Stimulated activated CD8-positive, alpha-beta memory T cell treated with anti-CD3 and anti-CD28 coated beads, Interleukin-15, amount 100 ng/mL, for 1 hour (primary cell): ENCODE data around the gene CDH12.
"Not testable (repeated sequence)": the region's sequence is repeated elsewhere in the genome, so short reads cannot be mapped to it uniquely, and the experiment has no call there.

Experiments used
- DNase-seq: peaks from one replicate; pipeline ENCODE4 v3.0.0-alpha.2; 2020; ENCODE audit warnings: low read depth

CDH12 gene

DNA sequence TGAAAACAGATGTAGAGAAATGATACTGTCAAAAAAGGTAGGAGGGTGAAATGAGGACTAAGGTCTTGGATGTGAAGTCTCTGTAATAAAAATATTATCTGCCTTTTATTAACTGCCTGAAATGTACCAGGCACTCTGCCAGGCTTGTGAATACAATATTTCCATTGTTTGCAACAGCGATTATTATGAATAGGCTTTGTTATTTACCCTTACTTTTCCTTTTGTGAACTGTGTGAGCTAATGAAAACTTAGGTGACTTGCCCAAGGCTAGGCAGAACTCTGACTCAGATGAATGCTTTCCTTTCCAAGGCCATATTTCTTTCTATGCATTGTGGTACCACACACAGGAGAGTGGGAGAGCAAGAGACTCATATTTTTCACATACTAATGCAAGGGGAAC lies 204.1 kb downstream of the CDH12 start:
- DNase-seq, result no peak

DNA sequence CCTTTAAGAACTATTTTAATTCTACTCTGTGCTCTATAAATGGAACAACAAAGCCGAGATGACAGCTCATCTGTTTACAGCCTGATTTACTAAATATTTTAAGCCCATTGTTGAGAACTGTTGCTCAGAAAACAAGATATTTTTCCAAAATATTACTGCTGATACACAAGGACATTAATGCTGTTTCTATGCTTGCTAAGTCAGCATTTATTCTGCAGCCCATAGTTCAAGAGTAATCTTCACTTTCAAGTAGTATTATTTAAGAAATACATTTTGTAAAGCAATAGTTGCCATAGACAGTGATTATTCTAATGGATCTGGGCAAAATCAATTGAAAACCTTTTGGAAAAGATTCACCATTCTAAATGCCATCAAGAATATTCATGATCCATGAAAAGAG lies 208.3 kb downstream of the CDH12 start:
- DNase-seq, result no peak

DNA sequence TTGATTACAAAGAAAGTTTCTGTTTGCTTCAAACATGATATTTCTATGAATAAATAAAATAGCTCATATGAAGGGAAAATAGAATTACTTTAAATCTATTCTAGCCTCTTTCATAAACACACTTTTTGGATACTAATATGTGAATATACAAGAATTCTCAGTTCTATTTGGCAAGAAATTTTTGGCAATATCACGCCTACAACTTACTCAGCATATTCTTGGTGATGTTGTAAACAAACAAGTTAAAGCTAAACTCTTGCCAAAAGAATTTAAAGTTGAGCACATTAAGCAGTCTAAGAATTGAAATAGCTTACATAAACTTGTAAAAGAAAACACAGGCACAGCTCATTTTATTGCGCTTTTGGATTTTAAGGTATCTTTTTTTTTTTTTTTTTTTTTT lies 209.8 kb downstream of the CDH12 start:
- DNase-seq, result no peak

GRCh38 chr5:22631683-22632082 lies 221.5 kb downstream of the CDH12 start:
- DNase-seq, result no peak

GRCh38 chr5:22627029-22627428 lies 226.1 kb downstream of the CDH12 start:
- no peak for DNase-seq

GRCh38 chr5:22625451-22625850 lies 227.7 kb downstream of the CDH12 start:
- DNase-seq, result no peak

DNA sequence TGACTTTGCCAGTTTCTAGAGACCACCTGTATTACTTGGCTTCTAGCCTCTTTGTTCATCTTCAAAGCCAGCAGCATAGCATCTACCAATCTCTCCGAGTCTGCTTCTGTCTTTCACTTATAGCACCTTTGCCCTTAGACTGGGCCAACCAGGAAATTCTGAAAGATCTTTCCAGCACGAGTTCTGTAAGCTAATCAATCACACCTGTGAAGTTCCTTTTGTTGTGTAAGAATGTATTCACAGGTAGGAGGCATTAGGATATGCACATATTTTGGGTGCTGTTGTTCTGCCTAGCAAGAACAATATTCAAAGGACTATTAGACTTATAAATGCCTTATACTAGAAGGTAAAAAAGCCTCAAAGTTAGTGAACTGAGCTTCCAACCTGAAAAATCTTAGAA lies 232.1 kb downstream of the CDH12 start:
- DNase-seq, result no peak

DNA sequence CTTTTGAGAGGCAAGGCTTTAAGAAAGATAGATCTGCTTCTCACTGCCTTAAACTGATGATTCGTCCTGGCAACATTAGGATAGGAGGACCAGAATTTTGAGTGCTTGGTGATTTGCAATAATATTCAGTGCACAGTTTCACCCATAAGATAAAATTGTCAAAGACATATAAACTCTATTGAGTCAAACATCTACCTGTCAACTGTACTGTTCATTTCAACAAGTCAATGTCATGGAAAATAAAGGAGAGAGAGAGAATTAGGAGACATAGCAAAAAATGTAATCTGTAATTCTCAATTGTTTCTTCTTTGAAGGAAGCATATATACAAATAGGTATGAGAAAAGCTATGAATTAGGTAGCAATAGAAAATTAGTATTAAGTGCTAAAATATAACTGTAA lies 237.2 kb downstream of the CDH12 start:
- no peak for DNase-seq

DNA sequence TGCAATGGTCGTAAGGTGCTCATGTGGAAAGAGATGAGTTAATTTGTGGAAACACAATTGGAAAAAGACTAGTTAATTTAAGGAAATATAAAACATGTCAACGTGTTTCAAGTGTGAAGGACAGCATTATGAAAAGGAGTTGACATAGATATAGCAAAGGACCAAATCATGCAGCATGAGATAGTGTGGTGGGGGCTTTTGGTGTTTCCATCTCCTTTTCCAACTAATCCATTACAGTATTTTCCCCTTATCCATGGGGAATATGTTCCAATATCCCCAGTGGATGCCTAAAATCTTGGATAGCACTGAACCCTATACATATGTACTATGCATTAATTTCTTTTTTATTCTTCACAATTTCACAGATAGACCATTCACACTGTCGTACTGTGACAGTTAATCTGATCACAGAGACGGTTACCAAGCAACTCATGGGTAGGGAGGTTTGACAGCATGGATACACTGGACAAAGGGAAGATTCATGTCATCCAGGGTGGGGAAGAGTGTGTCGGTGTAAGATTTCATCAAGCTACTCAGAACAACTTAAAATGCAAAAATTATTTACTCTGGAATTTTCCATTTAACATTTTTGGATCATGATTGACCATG lies 238.6 kb downstream of the CDH12 start:
- no peak for DNase-seq

- DNase-seq, result no peak
Observed at GRCh38 chr5:22612928-22613327, 240.2 kb downstream of the CDH12 start.

- no peak for DNase-seq
Observed at GRCh38 chr5:22611327-22611726, 241.8 kb downstream of the CDH12 start.

GRCh38 chr5:22607498-22607897 lies 245.6 kb downstream of the CDH12 start:
- DNase-seq, result not testable (repeated sequence)

DNA sequence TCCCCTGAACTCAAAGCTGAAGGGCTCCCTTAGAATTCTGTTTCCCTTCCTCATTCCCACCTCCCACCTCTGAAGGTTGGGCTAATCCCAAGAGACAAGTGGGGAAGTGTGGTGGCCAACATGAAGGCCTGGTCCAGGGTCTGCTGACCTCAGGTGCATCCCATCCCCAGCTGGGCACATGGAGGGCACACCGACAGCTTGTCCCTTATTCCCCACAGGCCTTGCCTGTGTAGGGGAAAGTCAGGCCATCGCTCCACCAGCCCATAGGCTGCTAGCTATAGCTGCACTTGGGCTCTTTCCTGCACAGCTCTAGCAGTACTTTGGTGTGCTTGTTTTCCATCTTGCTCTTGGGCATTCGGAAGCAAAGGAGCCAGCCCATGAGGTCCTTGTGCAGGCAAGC lies 247.7 kb downstream of the CDH12 start:
- DNase-seq, result no peak

- no peak for DNase-seq
Observed at GRCh38 chr5:22604711-22605110, 248.4 kb downstream of the CDH12 start.

DNA sequence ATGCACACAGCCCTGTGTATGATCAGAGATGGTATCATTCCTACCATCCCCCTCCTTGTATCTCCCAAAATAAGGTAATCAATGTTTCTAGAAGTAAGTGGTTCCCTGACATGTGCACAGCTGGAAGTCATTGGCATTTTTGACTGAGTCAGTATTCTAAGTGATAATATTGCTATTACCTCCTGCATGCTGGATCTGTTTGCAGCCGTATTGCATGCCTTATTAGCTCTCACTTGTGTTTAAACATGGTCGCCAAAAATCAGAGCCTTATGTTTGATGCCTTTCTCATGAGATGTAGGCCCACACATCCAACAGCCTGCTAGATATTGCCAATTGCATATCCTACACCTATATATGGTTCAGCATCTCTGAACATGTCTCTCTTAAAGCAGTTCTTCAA lies 254.3 kb downstream of the CDH12 start:
- DNase-seq, result no peak

- no peak for DNase-seq
Observed at GRCh38 chr5:22596404-22596970, 256.7 kb downstream of the CDH12 start.

DNA sequence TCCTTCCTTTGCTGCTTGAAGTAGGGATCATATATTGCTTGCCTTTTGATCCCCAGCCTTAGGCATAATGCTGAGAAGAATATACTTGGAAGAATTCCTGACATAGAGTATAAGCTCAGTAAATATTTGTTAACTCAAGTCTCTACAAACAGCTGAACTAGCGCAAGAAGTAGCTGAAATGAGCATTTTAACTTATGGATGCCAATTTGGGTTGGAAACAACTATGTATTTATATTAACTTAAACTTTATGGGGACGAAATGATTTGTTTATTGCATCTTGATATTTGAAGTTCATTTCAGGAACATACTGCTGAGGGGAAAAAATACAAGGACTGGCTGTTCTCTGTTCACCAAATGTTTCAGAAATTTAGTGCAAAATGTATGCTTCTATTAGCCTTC lies 258.7 kb downstream of the CDH12 start:
- no peak for DNase-seq

- no peak for DNase-seq
Observed at GRCh38 chr5:22593592-22593991, 259.6 kb downstream of the CDH12 start.

- no peak for DNase-seq
Observed at GRCh38 chr5:22591461-22591860, 261.7 kb downstream of the CDH12 start.

DNA sequence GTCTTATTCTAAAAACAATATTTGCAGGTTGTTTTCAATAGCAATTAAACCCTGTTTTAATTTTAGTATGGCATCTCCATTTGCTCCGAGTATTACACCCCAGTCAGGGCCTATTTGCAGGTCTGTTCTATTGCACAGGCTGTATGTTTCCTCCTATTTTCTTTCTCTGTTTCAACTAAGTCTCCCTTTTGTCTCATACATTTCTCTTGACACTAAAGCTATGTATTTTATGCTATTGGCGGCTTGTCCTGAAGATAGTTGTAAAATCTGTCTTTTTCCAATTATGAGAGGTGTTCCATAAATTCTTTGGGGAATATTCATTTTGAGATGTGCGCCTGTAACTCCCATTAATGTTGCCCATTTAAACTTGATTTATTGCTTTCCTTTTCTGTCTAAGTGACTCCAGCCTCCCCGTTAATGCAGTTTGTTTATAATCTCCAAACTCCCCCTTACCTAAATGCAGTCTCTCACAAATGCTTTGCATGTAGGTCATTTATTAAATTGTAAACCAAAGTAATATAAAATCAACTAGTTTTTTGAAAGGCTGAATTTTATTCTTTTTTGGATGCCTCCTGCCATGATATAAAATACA lies 262.4 kb downstream of the CDH12 start:
- DNase-seq, result no peak

- DNase-seq, result no peak
Observed at GRCh38 chr5:22577711-22578110, 275.4 kb downstream of the CDH12 start.

DNA sequence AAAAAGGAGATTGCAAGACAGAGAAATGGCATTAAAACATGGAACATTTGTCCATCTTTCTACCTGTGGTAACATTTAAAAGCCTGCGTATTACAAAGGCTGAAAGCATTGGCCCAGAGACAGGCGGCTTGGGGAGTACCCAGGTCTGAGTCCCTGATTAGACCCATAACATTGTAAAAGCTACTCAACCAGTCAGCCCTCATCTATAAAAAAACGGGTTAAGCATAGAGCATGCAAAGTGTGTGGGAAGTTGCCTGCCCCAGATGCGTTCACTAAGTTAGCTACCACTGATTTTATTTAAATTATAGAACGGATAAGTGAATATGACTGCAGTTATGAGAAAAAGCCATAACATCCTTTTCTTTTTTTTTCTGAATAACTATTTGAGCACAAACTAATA lies 276.1 kb downstream of the CDH12 start:
- DNase-seq, result no peak

DNA sequence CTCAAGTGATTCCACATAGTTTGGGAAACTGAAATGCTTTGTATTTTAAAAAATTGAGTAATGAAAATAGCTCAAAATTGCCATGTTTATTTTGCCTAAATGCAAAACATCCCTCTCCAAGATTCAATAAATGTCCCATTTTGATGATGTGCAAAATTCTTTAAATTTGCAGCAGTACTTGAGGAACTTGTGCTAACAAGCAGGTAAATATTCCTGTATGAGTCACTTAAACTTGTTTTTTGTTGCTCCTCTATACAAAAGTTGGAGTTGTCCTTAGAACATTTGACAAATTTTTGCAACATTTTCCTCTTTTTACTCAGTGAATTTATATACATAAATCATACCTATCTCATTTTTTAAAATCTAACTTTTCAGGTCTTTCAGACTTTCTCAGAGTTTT lies 280.2 kb downstream of the CDH12 start:
- no peak for DNase-seq

GRCh38 chr5:22567983-22568382 lies 285.2 kb downstream of the CDH12 start:
- no peak for DNase-seq
